HCT116 (cell line): ENCODE data around the gene BBS7. TPM values are rescaled to one million over a fixed set of nuclear protein-coding genes. Genes with fewer than 3 reads are reported as not detected.

Experiments
- ATAC-seq: fragments of 200-7000 bp; cut with Tn5 transposase; 2 replicates; pipeline ENCODE4 v1.9.1; 2020; ENCODE audit warnings: mild to moderate bottlenecking, moderate library complexity
- BruUV-seq: library from RNA; stranded (reverse); fragments of 400-500 nt; replicated peaks from 2 replicates; lab custom pipeline; 2021; lab: Mats Ljungman, UMichigan
- CTCF ChIA-PET: fragments of 300-600 bp; sonication (Branson Sonifier 250); formaldehyde crosslinking; loops from one replicate; lab custom pipeline; 2021; ENCODE audit warnings: antibody characterized with exemption; lab: Charles Lee
- POLR2A ChIA-PET: fragments of 300-600, 350-600 bp; sonication (Branson Sonifier 250); formaldehyde crosslinking; loops from one replicate; lab custom pipeline; 2021; ENCODE audit warnings: antibody characterized with exemption; lab: Charles Lee
- RAD21 ChIA-PET, 2 experiments: fragments of 300-600 bp; sonication (Branson Sonifier 250); formaldehyde crosslinking; loops; one replicate each; lab custom pipeline; 2023; ENCODE audit warnings: low total read pairs in 2 of 2; ENCODE audit not compliant: uncharacterized antibody in 2 of 2, unreplicated experiment in 2 of 2, low non-redundant PET in 1 of 2; lab: Charles Lee
- DNase-seq: peaks from one replicate; pipeline ENCODE4 v3.0.0-alpha.2; 2010; ENCODE audit warnings: low read depth, low spot score
- H2AFZ ChIP-seq: fragments of 200-600 bp; shearing (Covaris generic), sonication (generic); 2 replicates; pipeline ENCODE4 v1.6.1; 2017; ENCODE audit warnings: low read depth, mixed run types, mixed read lengths, antibody characterized with exemption, low read length; ENCODE audit not compliant: poor library complexity, severe bottlenecking
- H3K27ac ChIP-seq: 2 replicates; pipeline ENCODE4 v1.5.1; 2012; ENCODE audit warnings: low read depth, low read length
- H3K27me3 ChIP-seq: fragments of 200-600 bp; sonication (generic); 2 replicates; pipeline ENCODE4 v1.6.1; 2016; ENCODE audit warnings: mixed run types, low read length, mixed read lengths; ENCODE audit not compliant: insufficient read depth
- H3K36me3 ChIP-seq, 2 experiments: fragments of 200-500 bp in 1 of 2; fragments of 200-600 bp in 1 of 2; sonication (Bioruptor generic) in 1 of 2; sonication (generic) in 1 of 2; 2 replicates each; pipeline versions ENCODE4 v1.5.1 to v1.6.1; 2014 to 2016; ENCODE audit warnings: low read length in 2 of 2, inconsistent platforms in 1 of 2, mixed read lengths in 1 of 2, mixed run types in 1 of 2; ENCODE audit not compliant: insufficient read depth in 2 of 2, control insufficient read depth in 1 of 2
- H3K4me1 ChIP-seq, 2 experiments: fragments of 200-600 bp in 1 of 2; sonication (generic) in 1 of 2; 2 replicates each; pipeline versions ENCODE4 v1.5.1 to v1.6.1; 2012 to 2017; ENCODE audit warnings: low read length in 2 of 2, inconsistent platforms in 1 of 2, mild to moderate bottlenecking in 1 of 2, mixed read lengths in 1 of 2, mixed run types in 1 of 2, moderate library complexity in 1 of 2; ENCODE audit not compliant: insufficient read depth in 2 of 2, control insufficient read depth in 1 of 2
- H3K4me2 ChIP-seq: fragments of 200-600 bp; sonication (generic); 2 replicates; pipeline ENCODE4 v1.6.1; 2017; ENCODE audit warnings: mixed run types, low read length, mixed read lengths
- H3K4me3 ChIP-seq, 2 experiments: fragments of 200-600 bp in 1 of 2; sonication (generic) in 1 of 2; replicated peaks in 1 of 2; 2 replicates each; pipeline ENCODE4 v1.5.1; 2011 to 2016; ENCODE audit warnings: low read length in 2 of 2, control low read depth in 1 of 2, low read depth in 1 of 2, mild to moderate bottlenecking in 1 of 2, mixed read lengths in 1 of 2, mixed run types in 1 of 2
- H3K79me2 ChIP-seq: fragments of 200-600 bp; sonication (generic); 2 replicates; pipeline ENCODE4 v1.6.1; 2017; ENCODE audit warnings: mild to moderate bottlenecking, mixed run types, low read length, moderate library complexity, mixed read lengths; ENCODE audit not compliant: insufficient read depth
- H3K9ac ChIP-seq: fragments of 200-600 bp; sonication (generic); 2 replicates; pipeline ENCODE4 v1.6.1; 2016; ENCODE audit warnings: low read length, mixed read lengths
- H3K9me2 ChIP-seq: fragments of 200-600 bp; sonication (generic), shearing (Covaris generic); 2 replicates; pipeline ENCODE4 v1.6.1; 2017; ENCODE audit warnings: mixed run types, mild to moderate bottlenecking, moderate library complexity; ENCODE audit not compliant: insufficient read depth
- H3K9me3 ChIP-seq, 2 experiments: fragments of 200-500 bp in 1 of 2; fragments of 200-600 bp in 1 of 2; sonication (Bioruptor generic) in 1 of 2; sonication (generic) in 1 of 2; 2 replicates each; pipeline ENCODE4 v1.6.1; 2014 to 2017; ENCODE audit warnings: low read length in 2 of 2, mixed read lengths in 2 of 2, inconsistent platforms in 1 of 2, low read depth in 1 of 2, mild to moderate bottlenecking in 1 of 2, mixed run types in 1 of 2, moderate library complexity in 1 of 2; ENCODE audit not compliant: control insufficient read depth in 1 of 2, insufficient read depth in 1 of 2
- H4K20me1 ChIP-seq: fragments of 200-600 bp; sonication (generic), shearing (Covaris generic); 2 replicates; pipeline ENCODE4 v1.6.1; 2017; ENCODE audit warnings: mixed run types, mild to moderate bottlenecking, moderate library complexity; ENCODE audit not compliant: insufficient read depth
- CBX3 ChIP-seq: IDR thresholded peaks from 2 replicates; pipeline ENCODE4 v1.6.1; 2012; ENCODE audit warnings: low read depth
- CEBPB ChIP-seq: IDR thresholded peaks from 2 replicates; pipeline ENCODE4 v1.6.1; 2012; ENCODE audit warnings: low read depth
- EGR1 ChIP-seq: IDR thresholded peaks from 2 replicates; pipeline ENCODE4 v1.6.1; 2012; ENCODE audit warnings: low read depth
- ELF1 ChIP-seq: IDR thresholded peaks from 2 replicates; pipeline ENCODE4 v1.6.1; 2012; ENCODE audit warnings: low read depth, borderline replicate concordance
- EZH2 ChIP-seq: fragments of 200-600 bp; sonication (generic); IDR thresholded peaks from 2 replicates; pipeline ENCODE4 v1.6.1; 2017; ENCODE audit warnings: antibody characterized with exemption, mixed run types
- EZH2phosphoT487 ChIP-seq: fragments of 200-600 bp; IDR thresholded peaks from 2 replicates; pipeline ENCODE4 v1.6.1; 2018; ENCODE audit warnings: antibody characterized with exemption, borderline replicate concordance
- FOSL1 ChIP-seq: IDR thresholded peaks from 2 replicates; pipeline ENCODE4 v1.6.1; 2012; ENCODE audit warnings: low read depth
- POLR2A ChIP-seq: IDR thresholded peaks from 2 replicates; pipeline ENCODE4 v1.7.0; 2011; ENCODE audit warnings: borderline replicate concordance; ENCODE audit not compliant: insufficient read depth, insufficient read length; ENCODE audit errors: extremely low read depth
- POLR2AphosphoS5 ChIP-seq: IDR thresholded peaks from 2 replicates; pipeline ENCODE4 v1.6.1; 2011; ENCODE audit warnings: mild to moderate bottlenecking, low read depth, low read length, moderate library complexity
- RAD21 ChIP-seq: IDR thresholded peaks from 2 replicates; pipeline ENCODE4 v1.6.1; 2012; ENCODE audit warnings: low read depth, mild to moderate bottlenecking
- SIN3A ChIP-seq: IDR thresholded peaks from 2 replicates; pipeline ENCODE4 v1.6.1; 2012; ENCODE audit warnings: low read depth
- SP1 ChIP-seq: IDR thresholded peaks from 2 replicates; pipeline ENCODE4 v1.6.1; 2012; ENCODE audit warnings: low read depth
- SRF ChIP-seq: IDR thresholded peaks from 2 replicates; pipeline ENCODE4 v1.6.1; 2012; ENCODE audit warnings: low read depth
- TCF7L2 ChIP-seq: IDR thresholded peaks from 2 replicates; pipeline ENCODE4 v1.7.0; 2011; ENCODE audit warnings: borderline replicate concordance, inconsistent platforms; ENCODE audit not compliant: insufficient read depth, insufficient read length; ENCODE audit errors: extremely low read depth
- YY1 ChIP-seq: IDR thresholded peaks from 2 replicates; pipeline ENCODE4 v1.6.1; 2011; ENCODE audit warnings: low read length, low read depth, moderate library complexity, mild to moderate bottlenecking; ENCODE audit not compliant: insufficient replicate concordance; ENCODE audit errors: extremely low read depth
- ZFX ChIP-seq: fragments of 450-650 bp; IDR thresholded peaks from 2 replicates; pipeline ENCODE4 v1.6.1; 2017
- ZNF274 ChIP-seq: fragments of 200-500 bp; sonication (Bioruptor generic); IDR thresholded peaks from 2 replicates; pipeline ENCODE4 v1.6.1; 2014; ENCODE audit warnings: mild to moderate bottlenecking, low read depth, low read length, inconsistent platforms
- intact Hi-C: fragments of 100-400 bp; cut with micrococcal nuclease; formaldehyde crosslinking; loops from 2 replicates; pipeline ENCODE4 v1.10.0; 2022
- total RNA-seq: library from RNA; stranded (reverse); gene quantifications from one replicate; pipeline ENCODE4 v1.2.1, GENCODE V29; 2021; ENCODE audit not compliant: unreplicated experiment
- TF ChIP-seq, protein P1 (sequence below): IDR thresholded peaks from 2 replicates; pipeline ENCODE4 v1.6.1; 2011; ENCODE audit warnings: mild to moderate bottlenecking, low read length, moderate library complexity; ENCODE audit not compliant: insufficient replicate concordance; ENCODE audit errors: extremely low read depth
- TF ChIP-seq, protein P2 (sequence below), 3 experiments: fragments of 200-600 bp in 1 of 3; sonication (generic) in 1 of 3; IDR thresholded peaks in 2 of 3; conservative IDR thresholded peaks in 1 of 3; 2 replicates each; pipeline ENCODE4 v1.5.1; 2012 to 2017; ENCODE audit warnings: low read depth in 2 of 3, low read length in 2 of 3, antibody characterized with exemption in 1 of 3, borderline replicate concordance in 1 of 3, control low read depth in 1 of 3, mild to moderate bottlenecking in 1 of 3, mixed read lengths in 1 of 3, mixed run types in 1 of 3, moderate library complexity in 1 of 3; ENCODE audit not compliant: insufficient read depth in 1 of 3
- TF ChIP-seq, protein P3 (sequence below): IDR thresholded peaks from 2 replicates; pipeline ENCODE4 v1.6.1; 2012
- TF ChIP-seq, protein P4 (sequence below): IDR thresholded peaks from 2 replicates; pipeline ENCODE4 v1.6.1; 2012

Gene BBS7
- total RNA-seq, 1 experiment from 2014 or later, result 22.9 TPM

DNA sequence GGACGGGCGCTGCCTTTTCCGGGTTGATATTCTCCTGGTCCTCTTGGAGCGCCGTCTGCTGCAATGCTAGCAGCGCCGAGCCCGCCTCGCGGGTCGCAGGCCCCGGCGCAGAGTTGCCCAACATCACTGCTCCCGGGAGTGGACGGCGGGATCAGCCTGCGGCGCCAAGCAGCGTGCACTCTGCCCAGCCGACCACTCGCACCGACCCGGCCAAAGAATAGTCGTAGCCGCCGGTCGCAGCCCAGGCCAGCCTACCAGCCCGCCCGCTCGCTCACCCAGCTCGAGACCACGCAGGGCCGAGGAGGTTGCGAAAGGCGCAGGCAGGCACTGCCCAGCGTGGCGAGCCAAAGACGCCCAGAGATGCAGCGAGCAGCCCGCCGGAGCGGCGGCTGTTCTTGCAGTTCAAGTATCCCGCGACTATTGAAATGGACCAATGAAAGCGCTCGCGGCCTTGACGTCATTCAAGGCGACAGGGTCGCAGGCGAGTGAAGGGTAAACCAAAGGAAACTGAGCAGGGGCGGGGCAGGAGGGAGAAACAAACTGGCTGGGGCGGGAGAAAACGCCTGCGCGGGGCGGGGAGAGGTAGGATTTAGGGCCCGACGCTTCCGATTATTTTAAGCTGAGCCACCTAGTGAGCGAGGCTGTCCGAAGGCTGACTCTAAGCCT lies 46.6 kb downstream of the BBS7 start, which contains the start of gene CCNA2:
Gene CCNA2, minus strand, starts transcription at position 379 of the 666 bp plus-strand sequence. Its CDS starts 255 bp downstream, at position 124.
- Histone ChIP-seq H4K20me1 (peaks cover 10% of the 10 kb centered on the region; the same call in 1 of the 2 replicates), H3K9me2 (no peaks in the 10 kb centered on the region), H3K36me3 (peaks cover 23 to 25% of the 10 kb centered on the region in 2 experiments), H3K4me1 (peaks cover 0 to 13% of the 10 kb centered on the region in 2 experiments; a peak in 2 of 4 replicates), H3K9ac (peak within 1 kb of the TSS; percentile 98), H3K27ac (peak within 1 kb of the TSS; percentile 79), H2AFZ (peak within 1 kb of the TSS; percentile 84), H3K9me3 (no peaks in the 10 kb centered on the region), H3K79me2 (peaks cover 49% of the 10 kb centered on the region), H3K27me3 (no peaks in the 10 kb centered on the region), H3K4me3 (peak within 1 kb of the TSS; percentile 94 to 98), H3K4me2 (peak within 1 kb of the TSS; percentile 88)
- no TSS peak for BruUV-seq
- RAD21 ChIA-PET, result no interaction called here
- DNase-seq, result peak; percentile 97
- CTCF ChIA-PET, result no interaction called here
- intact Hi-C loops, result no loop called here
- ATAC-seq, result peak; percentile 93
- POLR2A ChIA-PET, result no interaction called here
- no peak for TF ChIP-seq EZH2
- TF ChIP-seq, protein P1, sequence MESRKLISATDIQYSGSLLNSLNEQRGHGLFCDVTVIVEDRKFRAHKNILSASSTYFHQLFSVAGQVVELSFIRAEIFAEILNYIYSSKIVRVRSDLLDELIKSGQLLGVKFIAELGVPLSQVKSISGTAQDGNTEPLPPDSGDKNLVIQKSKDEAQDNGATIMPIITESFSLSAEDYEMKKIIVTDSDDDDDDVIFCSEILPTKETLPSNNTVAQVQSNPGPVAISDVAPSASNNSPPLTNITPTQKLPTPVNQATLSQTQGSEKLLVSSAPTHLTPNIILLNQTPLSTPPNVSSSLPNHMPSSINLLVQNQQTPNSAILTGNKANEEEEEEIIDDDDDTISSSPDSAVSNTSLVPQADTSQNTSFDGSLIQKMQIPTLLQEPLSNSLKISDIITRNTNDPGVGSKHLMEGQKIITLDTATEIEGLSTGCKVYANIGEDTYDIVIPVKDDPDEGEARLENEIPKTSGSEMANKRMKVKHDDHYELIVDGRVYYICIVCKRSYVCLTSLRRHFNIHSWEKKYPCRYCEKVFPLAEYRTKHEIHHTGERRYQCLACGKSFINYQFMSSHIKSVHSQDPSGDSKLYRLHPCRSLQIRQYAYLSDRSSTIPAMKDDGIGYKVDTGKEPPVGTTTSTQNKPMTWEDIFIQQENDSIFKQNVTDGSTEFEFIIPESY, result no peak
- TF ChIP-seq, protein P2, sequence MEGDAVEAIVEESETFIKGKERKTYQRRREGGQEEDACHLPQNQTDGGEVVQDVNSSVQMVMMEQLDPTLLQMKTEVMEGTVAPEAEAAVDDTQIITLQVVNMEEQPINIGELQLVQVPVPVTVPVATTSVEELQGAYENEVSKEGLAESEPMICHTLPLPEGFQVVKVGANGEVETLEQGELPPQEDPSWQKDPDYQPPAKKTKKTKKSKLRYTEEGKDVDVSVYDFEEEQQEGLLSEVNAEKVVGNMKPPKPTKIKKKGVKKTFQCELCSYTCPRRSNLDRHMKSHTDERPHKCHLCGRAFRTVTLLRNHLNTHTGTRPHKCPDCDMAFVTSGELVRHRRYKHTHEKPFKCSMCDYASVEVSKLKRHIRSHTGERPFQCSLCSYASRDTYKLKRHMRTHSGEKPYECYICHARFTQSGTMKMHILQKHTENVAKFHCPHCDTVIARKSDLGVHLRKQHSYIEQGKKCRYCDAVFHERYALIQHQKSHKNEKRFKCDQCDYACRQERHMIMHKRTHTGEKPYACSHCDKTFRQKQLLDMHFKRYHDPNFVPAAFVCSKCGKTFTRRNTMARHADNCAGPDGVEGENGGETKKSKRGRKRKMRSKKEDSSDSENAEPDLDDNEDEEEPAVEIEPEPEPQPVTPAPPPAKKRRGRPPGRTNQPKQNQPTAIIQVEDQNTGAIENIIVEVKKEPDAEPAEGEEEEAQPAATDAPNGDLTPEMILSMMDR (IDR thresholded peaks at IDR 0.05 in 2 of 3, conservative IDR thresholded peaks at IDR 0.05 in 1 of 3; ENCODE audit: borderline replicate concordance in 1 of 3, insufficient read depth in 1 of 3, low read depth in 2 of 3, low read length in 2 of 3), result no peak
- TF ChIP-seq EZH2phosphoT487, result no peak
- TF ChIP-seq TCF7L2, result peak; percentile 67
- no peak for TF ChIP-seq ELF1
- no peak for TF ChIP-seq RAD21
- TF ChIP-seq CBX3, result peak; percentile 90
- TF ChIP-seq POLR2AphosphoS5, result peak; percentile 84
- no peak for TF ChIP-seq EGR1
- peak; percentile 72 for TF ChIP-seq YY1
- TF ChIP-seq, protein P3, sequence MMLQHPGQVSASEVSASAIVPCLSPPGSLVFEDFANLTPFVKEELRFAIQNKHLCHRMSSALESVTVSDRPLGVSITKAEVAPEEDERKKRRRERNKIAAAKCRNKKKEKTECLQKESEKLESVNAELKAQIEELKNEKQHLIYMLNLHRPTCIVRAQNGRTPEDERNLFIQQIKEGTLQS, result no peak
- no peak for TF ChIP-seq ZNF274
- TF ChIP-seq ZFX, result peak; percentile 70
- peak; percentile 41 for TF ChIP-seq POLR2A
- TF ChIP-seq SP1, result peak; percentile 97
- TF ChIP-seq SRF, result peak; percentile 95
- TF ChIP-seq CEBPB, result no peak
- no peak for TF ChIP-seq FOSL1
- TF ChIP-seq, protein P4, sequence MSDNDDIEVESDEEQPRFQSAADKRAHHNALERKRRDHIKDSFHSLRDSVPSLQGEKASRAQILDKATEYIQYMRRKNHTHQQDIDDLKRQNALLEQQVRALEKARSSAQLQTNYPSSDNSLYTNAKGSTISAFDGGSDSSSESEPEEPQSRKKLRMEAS, result peak; percentile 84
- TF ChIP-seq SIN3A, result peak; percentile 99
